A673 (cell line): ENCODE measurements around the gene GMDS.

Experiments used
- CTCF ChIP-seq: fragments of 300-800, 200-600 bp; sonication (generic); conservative IDR thresholded peaks from 2 replicates; pipeline ENCODE4 v1.5.1; 2017; ENCODE audit warnings: low read depth, mild to moderate bottlenecking, antibody characterized with exemption, low read length, moderate library complexity, mixed read lengths
- EZH2 ChIP-seq: fragments of 200-600 bp; sonication (generic); IDR thresholded peaks from 2 replicates; pipeline ENCODE4 v1.6.1; 2017; ENCODE audit warnings: borderline replicate concordance, low read depth, mild to moderate bottlenecking, mixed read lengths, antibody characterized with exemption, low read length; ENCODE audit not compliant: poor library complexity, severe bottlenecking

GRCh38 chr6:2055911-2056310, 189.5 kb downstream of the GMDS start:
- TF ChIP-seq CTCF = no peak
- TF ChIP-seq EZH2 = no peak
